ENCODE results near the gene CPNE1. TPM values are rescaled to one million over a fixed set of nuclear protein-coding genes. Genes with fewer than 3 reads are reported as not detected.
"Not testable (repeated sequence)": the region's sequence is repeated elsewhere in the genome, so short reads cannot be mapped to it uniquely, and the experiment has no call there.

CPNE1 gene
- total RNA-seq, 2 donors from 2014 or later: 238 to 441 TPM

DNA sequence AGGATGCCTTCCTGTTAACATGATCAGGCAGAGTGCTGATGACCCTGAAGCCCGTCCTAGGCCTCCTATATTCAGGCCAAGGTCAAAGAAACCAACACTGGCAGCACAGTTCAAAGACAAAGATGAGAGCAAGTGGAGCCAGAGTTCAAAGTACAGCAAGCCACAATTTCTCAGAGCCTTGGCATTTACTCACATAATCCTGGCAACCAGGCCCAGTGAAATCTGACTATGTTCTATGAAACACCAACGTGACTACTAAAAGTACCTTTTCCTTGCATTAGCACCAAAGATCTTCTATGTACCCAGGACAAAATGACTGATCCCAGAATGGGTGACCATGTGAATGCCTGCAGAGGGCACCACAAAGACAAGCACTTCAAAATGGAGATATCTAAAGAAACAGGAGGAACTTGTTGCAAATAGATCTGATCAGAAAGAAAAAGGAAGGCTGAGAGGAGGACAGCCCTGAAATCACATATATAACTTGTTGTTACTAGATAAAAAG lies 30.6 kb upstream of the CPNE1 start:
- Histone ChIP-seq H3K27me3 (ENCODE audit: control insufficient read depth, insufficient read depth, low read length, poor library complexity, severe bottlenecking) (no peaks in the 10 kb centered on the region), H3K9me3 (ENCODE audit: control insufficient read depth, low read length) (no peaks in the 10 kb centered on the region), H3K36me3 (ENCODE audit: control insufficient read depth, insufficient read depth, low read length) (peaks cover 12% of the 10 kb centered on the region), H3K4me1 (ENCODE audit: control insufficient read depth, insufficient read depth, low read length) (no peaks in the 10 kb centered on the region), H3K9ac (ENCODE audit: extremely low read depth, low read length, poor library complexity, severe bottlenecking) (no peak overlapping the region), H3K4me3 (ENCODE audit: low read length) (no peak overlapping the region), H3K27ac (ENCODE audit: low read depth, low read length) (no peak overlapping the region)
- TF ChIP-seq, protein P1, sequence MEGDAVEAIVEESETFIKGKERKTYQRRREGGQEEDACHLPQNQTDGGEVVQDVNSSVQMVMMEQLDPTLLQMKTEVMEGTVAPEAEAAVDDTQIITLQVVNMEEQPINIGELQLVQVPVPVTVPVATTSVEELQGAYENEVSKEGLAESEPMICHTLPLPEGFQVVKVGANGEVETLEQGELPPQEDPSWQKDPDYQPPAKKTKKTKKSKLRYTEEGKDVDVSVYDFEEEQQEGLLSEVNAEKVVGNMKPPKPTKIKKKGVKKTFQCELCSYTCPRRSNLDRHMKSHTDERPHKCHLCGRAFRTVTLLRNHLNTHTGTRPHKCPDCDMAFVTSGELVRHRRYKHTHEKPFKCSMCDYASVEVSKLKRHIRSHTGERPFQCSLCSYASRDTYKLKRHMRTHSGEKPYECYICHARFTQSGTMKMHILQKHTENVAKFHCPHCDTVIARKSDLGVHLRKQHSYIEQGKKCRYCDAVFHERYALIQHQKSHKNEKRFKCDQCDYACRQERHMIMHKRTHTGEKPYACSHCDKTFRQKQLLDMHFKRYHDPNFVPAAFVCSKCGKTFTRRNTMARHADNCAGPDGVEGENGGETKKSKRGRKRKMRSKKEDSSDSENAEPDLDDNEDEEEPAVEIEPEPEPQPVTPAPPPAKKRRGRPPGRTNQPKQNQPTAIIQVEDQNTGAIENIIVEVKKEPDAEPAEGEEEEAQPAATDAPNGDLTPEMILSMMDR (conservative IDR thresholded peaks at IDR 0.05): no peak
- WGBS, 2 experiments (ENCODE audit: insufficient coverage in 1 of 2, insufficient read length in 1 of 2): 88 to 100% methylated on average over 1 to 2 of the region's 2 CpGs
- Mint-ChIP-seq H3K27me3 (ENCODE audit: insufficient read depth) (no peaks in the 10 kb centered on the region), H3K27ac (no peak overlapping the region), H3K9me3 (no peaks in the 10 kb centered on the region), H3K4me3 (no peak overlapping the region), H3K36me3 (ENCODE audit: low read depth) (peaks cover 22% of the 10 kb centered on the region), H3K4me1 (peaks cover 15% of the 10 kb centered on the region)
- DNase-seq: no peak

DNA sequence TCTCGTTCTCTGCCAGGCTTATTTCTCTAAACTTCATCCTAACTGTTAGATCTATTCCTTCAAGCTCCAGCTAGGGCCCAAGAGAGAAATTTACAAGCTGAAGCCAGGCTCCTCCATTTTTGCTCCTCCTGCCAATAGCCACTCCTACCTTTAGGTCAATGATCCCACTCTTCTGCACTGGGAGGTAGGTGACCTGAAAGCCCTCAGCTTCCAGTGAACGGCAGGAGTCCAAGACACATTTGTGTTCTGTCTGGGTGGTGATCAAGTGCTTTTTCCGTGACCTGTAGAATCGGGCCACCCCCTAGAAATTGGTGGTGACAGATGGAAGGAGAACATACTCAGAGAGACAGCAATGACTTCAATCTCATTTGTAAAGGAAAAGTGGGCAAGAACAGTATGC lies 25.6 kb upstream of the CPNE1 start:
- Histone ChIP-seq H3K9ac (ENCODE audit: extremely low read depth, low read length, poor library complexity, severe bottlenecking) (no peak overlapping the region), H3K36me3 (ENCODE audit: control insufficient read depth, insufficient read depth, low read length) (peaks cover 26% of the 10 kb centered on the region), H3K27me3 (ENCODE audit: control insufficient read depth, insufficient read depth, low read length, poor library complexity, severe bottlenecking) (no peaks in the 10 kb centered on the region), H3K27ac (ENCODE audit: low read depth, low read length) (no peak overlapping the region), H3K4me1 (ENCODE audit: control insufficient read depth, insufficient read depth, low read length) (no peaks in the 10 kb centered on the region), H3K4me3 (ENCODE audit: low read length) (no peak overlapping the region), H3K9me3 (ENCODE audit: control insufficient read depth, low read length) (peaks cover 18% of the 10 kb centered on the region)
- TF ChIP-seq, protein P1 (conservative IDR thresholded peaks at IDR 0.05): no peak
- Mint-ChIP-seq H3K27me3 (ENCODE audit: insufficient read depth) (no peaks in the 10 kb centered on the region), H3K4me1 (no peaks in the 10 kb centered on the region), H3K36me3 (ENCODE audit: low read depth) (peaks cover 47% of the 10 kb centered on the region), H3K9me3 (peaks cover 23% of the 10 kb centered on the region), H3K4me3 (no peak overlapping the region), H3K27ac (no peak overlapping the region)
- WGBS, 2 experiments (ENCODE audit: insufficient coverage in 1 of 2, insufficient read length in 1 of 2): 80 to 81% methylated on average over 1 to 4 of the region's 4 CpGs
- DNase-seq: no peak

- not testable (repeated sequence) for H3K27me3 ChIP-seq (ENCODE audit: control insufficient read depth, insufficient read depth, low read length, poor library complexity, severe bottlenecking); H3K4me3 Mint-ChIP-seq; H3K4me1 ChIP-seq (ENCODE audit: control insufficient read depth, insufficient read depth, low read length); H3K4me1 Mint-ChIP-seq; H3K4me3 ChIP-seq (ENCODE audit: low read length); H3K9ac ChIP-seq (ENCODE audit: extremely low read depth, low read length, poor library complexity, severe bottlenecking); H3K27me3 Mint-ChIP-seq (ENCODE audit: insufficient read depth); H3K27ac Mint-ChIP-seq; H3K27ac ChIP-seq (ENCODE audit: low read depth, low read length)
- peaks cover 18% of the 10 kb centered on the region for H3K9me3 ChIP-seq (ENCODE audit: control insufficient read depth, low read length)
- H3K36me3 Mint-ChIP-seq (ENCODE audit: low read depth): peaks cover 40% of the 10 kb centered on the region
- WGBS, 2 experiments (ENCODE audit: insufficient coverage in 1 of 2, insufficient read length in 1 of 2): 90 to 97% methylated on average over 5 to 10 of the region's 11 CpGs
- peaks cover 20% of the 10 kb centered on the region for H3K36me3 ChIP-seq (ENCODE audit: control insufficient read depth, insufficient read depth, low read length)
- peak; percentile 78 for DNase-seq
- TF ChIP-seq, protein P1 (conservative IDR thresholded peaks at IDR 0.05): peak; percentile 60
- peaks cover 23% of the 10 kb centered on the region for H3K9me3 Mint-ChIP-seq
Measured at GRCh38 chr20:35686872-35687271, 22.2 kb upstream of the CPNE1 start.

- H3K9me3 ChIP-seq (ENCODE audit: control insufficient read depth, low read length): peaks cover 18% of the 10 kb centered on the region
- not testable (repeated sequence) for DNase-seq; H3K4me3 ChIP-seq (ENCODE audit: low read length); H3K4me1 Mint-ChIP-seq; H3K27me3 ChIP-seq (ENCODE audit: control insufficient read depth, insufficient read depth, low read length, poor library complexity, severe bottlenecking); H3K27ac Mint-ChIP-seq; H3K27ac ChIP-seq (ENCODE audit: low read depth, low read length); H3K4me1 ChIP-seq (ENCODE audit: control insufficient read depth, insufficient read depth, low read length); H3K4me3 Mint-ChIP-seq; H3K9ac ChIP-seq (ENCODE audit: extremely low read depth, low read length, poor library complexity, severe bottlenecking); H3K27me3 Mint-ChIP-seq (ENCODE audit: insufficient read depth)
- Mint-ChIP-seq H3K36me3 (ENCODE audit: low read depth) (peaks cover 36% of the 10 kb centered on the region), H3K9me3 (peaks cover 23% of the 10 kb centered on the region)
- peaks cover 19% of the 10 kb centered on the region for H3K36me3 ChIP-seq (ENCODE audit: control insufficient read depth, insufficient read depth, low read length)
- WGBS, 2 experiments (ENCODE audit: insufficient coverage in 1 of 2, insufficient read length in 1 of 2): 97 to 98% methylated on average over 6 to 8 of the region's 9 CpGs
Measured at GRCh38 chr20:35685368-35685767, 20.7 kb upstream of the CPNE1 start.

Data from endodermal cell (in vitro differentiated cells).